PC-3 (cell line): ENCODE data around the gene TSPEAR.

Experiments used
- EZH2 ChIP-seq: fragments of 300-600 bp; sonication (generic); IDR thresholded peaks from one replicate; pipeline ENCODE4 v1.6.1; 2017; ENCODE audit warnings: antibody characterized with exemption, mild to moderate bottlenecking, low read length; ENCODE audit not compliant: unreplicated experiment
- TF ChIP-seq, protein P1 (sequence below): fragments of 300-600 bp; sonication (generic); conservative IDR thresholded peaks from 2 replicates; pipeline ENCODE4 v1.5.1; 2017; ENCODE audit warnings: antibody characterized with exemption, low read depth, mild to moderate bottlenecking, low read length

DNA sequence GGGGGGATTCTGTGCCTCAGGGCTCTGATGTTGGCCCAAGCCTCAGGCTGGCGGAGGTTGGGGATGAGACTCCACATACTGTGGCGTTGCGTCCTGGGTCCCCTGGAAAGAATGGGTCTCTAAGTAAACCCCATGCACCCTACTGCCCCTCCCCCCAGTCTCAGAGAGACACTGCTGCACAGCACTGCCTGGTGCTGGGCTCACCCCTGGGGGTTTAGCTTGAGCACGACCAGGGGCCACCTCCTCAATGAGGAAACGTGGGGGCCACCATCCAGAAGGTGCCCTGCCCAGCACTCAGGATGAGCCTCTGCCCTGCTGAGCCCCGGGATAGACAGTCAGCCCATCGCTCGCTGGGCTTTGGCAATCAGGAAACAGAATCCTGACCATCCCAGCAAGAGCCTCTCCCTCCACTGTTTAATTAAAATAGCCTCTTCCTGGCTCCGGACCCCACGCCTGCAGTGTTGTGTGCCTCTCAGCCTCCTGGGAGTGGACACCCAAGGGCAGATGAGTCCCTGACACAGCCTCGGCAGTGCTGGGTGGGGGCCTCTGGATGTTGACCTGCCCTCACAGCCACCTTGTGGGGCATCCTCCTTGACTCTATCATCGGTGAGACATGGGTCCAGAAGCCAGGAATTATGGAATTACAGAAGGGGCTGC lies 141.4 kb downstream of the TSPEAR start:
- TF ChIP-seq, protein P1, sequence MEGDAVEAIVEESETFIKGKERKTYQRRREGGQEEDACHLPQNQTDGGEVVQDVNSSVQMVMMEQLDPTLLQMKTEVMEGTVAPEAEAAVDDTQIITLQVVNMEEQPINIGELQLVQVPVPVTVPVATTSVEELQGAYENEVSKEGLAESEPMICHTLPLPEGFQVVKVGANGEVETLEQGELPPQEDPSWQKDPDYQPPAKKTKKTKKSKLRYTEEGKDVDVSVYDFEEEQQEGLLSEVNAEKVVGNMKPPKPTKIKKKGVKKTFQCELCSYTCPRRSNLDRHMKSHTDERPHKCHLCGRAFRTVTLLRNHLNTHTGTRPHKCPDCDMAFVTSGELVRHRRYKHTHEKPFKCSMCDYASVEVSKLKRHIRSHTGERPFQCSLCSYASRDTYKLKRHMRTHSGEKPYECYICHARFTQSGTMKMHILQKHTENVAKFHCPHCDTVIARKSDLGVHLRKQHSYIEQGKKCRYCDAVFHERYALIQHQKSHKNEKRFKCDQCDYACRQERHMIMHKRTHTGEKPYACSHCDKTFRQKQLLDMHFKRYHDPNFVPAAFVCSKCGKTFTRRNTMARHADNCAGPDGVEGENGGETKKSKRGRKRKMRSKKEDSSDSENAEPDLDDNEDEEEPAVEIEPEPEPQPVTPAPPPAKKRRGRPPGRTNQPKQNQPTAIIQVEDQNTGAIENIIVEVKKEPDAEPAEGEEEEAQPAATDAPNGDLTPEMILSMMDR: no peak
- TF ChIP-seq EZH2: no peak
